Right hindlimb (tissue), 1 donor: ENCODE measurements around the gene BOD1.

ENCODE experiments used
- DNase-seq: peaks from one replicate; pipeline ENCODE4 v3.0.0-alpha.2; 2018

Gene BOD1

DNA sequence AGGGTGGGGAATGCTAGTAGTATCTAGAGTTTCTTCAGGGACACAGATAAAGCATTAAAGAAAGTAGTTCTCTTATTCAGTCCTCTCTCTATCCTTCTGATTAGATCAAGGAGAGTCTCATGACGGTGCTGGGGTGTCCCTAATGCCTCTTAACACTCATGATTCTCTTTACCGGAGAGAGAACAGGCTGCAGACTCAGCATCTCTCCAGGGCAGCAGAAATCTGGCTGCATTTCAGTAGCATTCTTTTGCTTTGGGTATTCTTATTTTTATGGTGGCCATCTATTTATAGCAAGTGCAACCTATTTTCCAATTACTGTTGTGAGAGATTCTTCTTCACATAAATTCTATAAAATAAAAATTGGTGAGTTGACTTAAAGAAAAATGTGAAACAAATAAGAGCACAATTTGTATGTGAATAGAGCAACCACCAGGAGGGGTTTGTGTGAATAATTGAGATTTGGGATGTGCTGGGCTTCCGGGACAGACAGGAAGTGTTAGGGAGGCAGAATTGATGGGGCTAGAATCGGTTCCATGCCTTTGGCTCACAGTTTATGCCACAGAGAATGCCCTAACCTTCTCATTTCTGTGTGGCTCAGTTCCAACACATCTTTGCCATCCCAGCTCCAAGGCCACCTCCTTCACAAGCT lies 23.8 kb upstream of the BOD1 start:
- DNase-seq, result no peak

DNA sequence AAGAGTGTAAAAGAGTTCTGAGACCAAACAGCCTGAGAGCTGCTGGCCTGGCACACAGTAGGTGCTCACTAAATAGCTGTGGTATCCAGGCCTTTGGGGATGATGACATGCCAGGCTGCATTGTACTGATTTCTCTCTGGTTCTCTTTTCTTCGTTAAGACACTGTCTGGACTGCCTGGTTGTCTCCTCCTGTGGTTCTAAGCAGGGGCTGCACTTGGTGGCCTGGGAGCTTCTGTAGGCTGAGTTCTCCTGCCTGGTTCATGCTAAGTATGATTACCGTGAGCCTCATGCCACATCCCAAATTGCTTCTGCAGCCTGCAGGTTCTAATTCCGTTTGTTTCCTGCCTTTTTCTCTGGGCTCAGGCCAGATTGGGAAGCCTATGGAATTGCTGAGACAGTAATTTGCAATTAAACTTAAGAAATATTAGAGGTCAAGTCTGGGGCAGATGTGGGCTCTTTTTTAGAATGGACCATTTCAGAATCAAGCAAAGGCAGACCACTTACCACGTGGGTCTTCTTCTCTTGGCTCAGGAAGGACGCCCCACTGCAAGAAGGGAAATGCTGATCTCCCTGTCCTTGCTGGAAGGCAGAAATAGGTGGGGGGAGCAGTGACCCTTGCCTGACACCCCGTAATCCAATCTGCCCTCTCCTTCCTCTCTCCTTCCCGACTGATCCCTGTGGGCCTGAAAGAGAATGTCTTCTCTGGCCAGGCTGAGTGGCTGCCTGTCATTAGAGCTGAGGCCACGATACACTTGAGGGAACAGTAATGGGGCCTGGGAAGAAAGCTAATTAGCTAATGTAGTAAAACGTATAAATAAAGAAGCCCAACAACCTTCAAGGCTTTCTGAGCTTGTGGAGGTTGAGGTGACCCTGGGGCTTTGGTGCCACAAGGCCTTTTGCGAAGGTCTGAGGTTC lies 21.9 kb upstream of the BOD1 start:
- DNase-seq, result no peak

GRCh38 chr5:173637340-173637739 lies 20.9 kb upstream of the BOD1 start:
- no peak for DNase-seq

DNA sequence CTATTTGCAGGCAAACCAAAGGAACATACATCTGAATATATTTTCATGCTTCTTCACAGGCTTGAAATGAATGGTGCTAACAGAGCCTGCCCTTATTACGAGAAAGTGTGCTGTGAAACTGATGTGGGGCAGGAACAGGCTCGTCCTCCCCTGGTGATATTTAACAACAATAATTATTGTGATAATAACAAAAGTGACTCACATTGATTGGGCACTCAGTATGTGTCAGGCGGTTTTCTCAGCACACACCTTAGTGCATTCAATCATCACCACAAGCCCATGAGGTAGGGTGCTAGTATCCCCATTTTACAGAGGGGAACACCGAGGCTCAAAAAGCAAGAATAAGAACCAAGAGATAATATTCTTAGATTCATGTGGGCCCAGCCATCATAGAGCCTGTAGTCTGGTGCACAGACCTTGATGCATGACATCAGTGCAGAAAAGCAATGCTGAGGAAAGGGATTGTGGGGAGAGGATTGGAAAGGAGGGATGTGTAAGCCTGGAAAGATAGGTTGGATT lies 18.1 kb upstream of the BOD1 start:
- no peak for DNase-seq

- no peak for DNase-seq
Observed at GRCh38 chr5:173633304-173633703, 16.9 kb upstream of the BOD1 start.

GRCh38 chr5:173631478-173631877 lies 15.0 kb upstream of the BOD1 start:
- DNase-seq, result no peak

- DNase-seq, result no peak
Observed at GRCh38 chr5:173630724-173631365, 14.4 kb upstream of the BOD1 start.

- DNase-seq, result no peak
Observed at GRCh38 chr5:173629628-173630027, 13.2 kb upstream of the BOD1 start.

GRCh38 chr5:173628501-173628900 lies 12.1 kb upstream of the BOD1 start:
- DNase-seq, result no peak

DNA sequence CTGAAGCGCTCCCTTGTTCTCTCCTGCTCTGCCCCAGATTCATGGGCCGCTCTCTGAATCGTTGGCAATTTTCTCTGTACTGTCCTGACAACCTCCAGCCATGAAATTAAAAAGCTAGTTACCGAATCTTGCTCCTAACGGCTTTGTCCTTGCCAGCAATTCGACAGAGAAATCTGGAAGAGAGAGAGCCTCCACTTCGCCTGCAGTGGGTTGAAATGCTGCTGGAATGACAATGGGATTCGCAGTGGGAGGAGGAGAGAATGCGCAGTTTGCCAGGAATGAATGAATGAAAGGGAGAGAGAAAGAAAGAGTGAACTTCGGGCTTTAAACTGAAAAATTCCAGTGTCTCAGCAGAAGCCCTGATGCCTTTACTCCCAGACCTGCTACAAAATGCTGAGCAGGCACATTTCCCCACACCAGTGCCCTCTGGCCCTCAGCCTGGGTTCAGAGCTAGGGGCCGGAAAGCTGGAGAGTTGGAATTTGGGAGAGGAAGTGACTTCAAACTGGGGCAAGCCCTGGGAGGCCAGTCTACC lies 11.5 kb upstream of the BOD1 start:
- no peak for DNase-seq

DNA sequence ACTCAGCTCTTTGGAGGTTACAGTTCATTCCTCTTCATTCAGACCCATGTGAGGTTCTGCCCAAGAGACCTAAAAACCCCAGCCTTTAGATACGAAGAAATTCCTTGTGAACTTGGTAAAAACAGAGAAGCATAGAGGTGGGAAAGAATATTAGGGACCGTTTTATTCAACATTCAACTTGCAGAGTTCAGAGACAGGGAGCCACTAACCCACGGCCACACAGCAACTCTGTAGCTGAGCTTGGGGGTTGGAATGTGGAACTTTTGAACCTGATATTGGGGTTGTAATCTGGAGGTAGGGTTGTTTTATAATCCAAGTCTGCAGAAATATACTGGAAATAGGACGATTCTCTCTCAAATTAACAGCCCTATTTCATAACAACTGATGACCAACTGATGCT lies 10.8 kb upstream of the BOD1 start:
- DNase-seq, result no peak

- DNase-seq, result no peak
Observed at GRCh38 chr5:173626505-173626820, 10.0 kb upstream of the BOD1 start.

DNA sequence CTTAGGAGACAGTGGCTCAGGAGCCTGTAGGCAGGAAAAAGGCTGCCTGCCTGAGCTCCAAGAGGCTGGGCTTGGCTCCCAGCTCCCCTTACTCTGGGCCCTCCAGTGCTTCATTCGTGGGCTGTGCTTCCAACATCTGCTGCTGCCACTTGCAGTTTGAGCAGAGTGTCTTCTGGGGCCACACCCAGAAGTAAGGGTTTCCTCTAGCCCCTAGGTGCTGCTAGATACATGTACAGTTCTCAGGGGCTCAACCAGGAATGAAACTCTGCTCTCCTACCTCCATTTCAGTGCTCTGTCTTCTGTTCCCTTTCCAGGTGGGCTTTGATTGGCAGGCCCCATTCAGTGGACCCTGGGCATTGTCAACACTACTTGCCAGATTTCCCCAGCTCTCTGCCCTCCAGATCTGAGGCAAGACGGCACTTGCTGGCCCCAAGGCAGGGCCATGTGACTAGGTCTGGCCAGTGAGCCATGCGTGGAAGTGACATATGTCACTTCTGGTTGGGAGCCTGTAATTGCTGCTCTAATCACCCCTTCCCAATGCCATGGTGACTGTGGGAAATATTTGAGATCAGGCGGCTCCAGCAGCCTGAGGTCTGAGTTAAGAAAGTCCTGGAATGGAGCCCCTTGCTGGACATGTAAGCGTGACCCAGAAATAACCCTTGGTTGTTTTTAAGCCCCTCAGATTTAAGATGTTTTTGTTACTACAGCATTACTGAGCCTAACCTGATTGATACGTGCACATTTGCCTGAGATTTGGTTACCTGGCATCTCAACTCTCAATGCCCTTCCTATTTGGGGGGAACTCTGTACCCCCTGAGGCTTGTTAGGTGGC lies 9.4 kb upstream of the BOD1 start:
- DNase-seq, result peak; percentile 61

- DNase-seq, result no peak
Observed at GRCh38 chr5:173625261-173625660, 8.8 kb upstream of the BOD1 start.

- no peak for DNase-seq
Observed at GRCh38 chr5:173624282-173624681, 7.8 kb upstream of the BOD1 start.

DNA sequence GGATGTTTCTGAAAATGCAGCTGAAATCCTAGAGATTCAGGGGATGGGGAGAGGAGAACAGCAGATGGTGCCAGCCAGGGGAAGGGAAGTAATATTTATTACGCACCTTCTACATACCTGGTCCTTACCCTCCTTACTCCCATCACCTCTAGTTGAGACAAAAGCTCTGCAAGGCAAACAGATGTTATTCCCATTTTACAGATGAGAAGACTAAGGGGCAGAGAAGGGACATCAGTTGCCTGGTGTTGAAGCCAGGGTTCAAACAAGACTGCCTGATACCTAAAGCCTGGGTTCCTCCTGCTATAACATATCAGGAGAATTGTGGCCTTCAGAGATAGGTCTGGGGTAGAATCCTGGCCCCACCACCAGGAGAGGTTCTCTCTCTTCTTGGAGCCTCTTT lies 7.3 kb upstream of the BOD1 start:
- no peak for DNase-seq

- no peak for DNase-seq
Observed at GRCh38 chr5:173623296-173623771, 6.9 kb upstream of the BOD1 start.

DNA sequence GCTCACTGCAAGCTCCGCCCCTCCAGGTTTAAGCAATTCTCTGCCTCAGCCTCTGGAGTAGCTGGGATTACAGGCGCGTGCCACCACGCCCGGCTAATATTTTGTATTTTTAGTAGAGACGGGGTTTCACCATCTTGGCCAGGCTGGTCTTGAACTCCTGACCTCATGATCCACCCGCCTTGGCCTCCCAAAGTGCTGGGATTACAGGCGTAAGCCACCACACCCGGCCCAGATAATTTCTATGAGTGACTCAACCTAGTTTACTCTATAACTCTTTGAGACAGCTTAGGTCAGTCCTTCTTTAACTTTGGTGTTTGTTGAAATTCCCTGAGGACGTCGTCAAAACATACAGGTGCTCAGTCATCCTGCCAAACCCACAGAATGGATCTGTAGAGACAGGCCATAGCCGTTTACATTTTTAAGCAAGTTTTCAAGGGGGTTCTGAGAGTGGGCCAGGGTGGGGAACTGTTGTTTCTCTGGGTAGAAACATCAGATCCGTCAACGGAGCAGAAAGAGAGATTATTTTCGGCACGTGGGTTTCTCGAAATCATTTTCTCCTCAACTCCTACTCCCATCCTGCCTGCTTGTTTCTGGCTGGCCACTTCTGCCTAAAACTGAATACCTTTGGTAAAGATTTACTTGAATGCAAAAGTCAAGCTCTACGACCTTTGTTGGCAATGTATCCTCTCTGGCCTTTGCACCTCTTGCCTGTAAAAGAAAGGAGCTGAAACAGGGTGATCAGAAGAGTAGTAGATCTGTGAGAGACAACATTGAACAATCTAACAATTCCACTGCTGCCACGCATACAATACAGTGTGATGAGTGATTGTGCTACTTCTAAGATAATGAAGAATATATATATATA lies 6.0 kb upstream of the BOD1 start:
- DNase-seq, result no peak

DNA sequence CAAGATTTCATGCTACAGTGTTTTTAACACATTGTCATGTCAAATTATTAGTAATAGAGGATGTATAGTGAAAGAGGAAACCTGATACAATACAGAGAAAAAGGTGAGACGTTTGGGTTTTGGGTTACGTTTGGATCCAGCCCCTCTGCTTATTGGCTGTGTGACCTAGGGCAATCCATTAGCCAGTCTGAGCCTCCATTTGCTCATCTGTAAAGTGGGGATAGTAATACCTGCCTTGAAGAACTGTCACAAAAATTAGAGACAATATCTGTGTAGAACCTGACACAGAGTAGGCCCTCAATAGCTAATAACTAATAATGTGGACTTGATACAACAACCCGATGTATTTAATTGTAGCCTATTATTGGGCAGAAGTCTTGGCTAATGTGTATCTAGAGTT lies 4.3 kb upstream of the BOD1 start:
- DNase-seq, result no peak

- peak; percentile 48 for DNase-seq
Observed at GRCh38 chr5:173618927-173619519, 2.6 kb upstream of the BOD1 start.
